ENCODE results near the gene NFU1.

- TF ChIP-seq POLR2A (IDR thresholded peaks at IDR 0.05) (no peak), CTCF (IDR thresholded peaks at IDR 0.05) (peak in 1 of 12 donors; percentile 14)
Observed at GRCh38 chr2:69436596-69436937, 668 bp downstream of the NFU1 start.
